Measurements from ENCODE around the gene CENPO.
"Not testable (repeated sequence)": the region's sequence is repeated elsewhere in the genome, so short reads cannot be mapped to it uniquely, and the experiment has no call there.

The CENPO gene

GRCh38 chr2:24791452-24791851 is 1.8 kb upstream of the CENPO start:
- DNase-seq, result no peak

- no peak for DNase-seq
Observed at GRCh38 chr2:24792542-24792873, 717 bp upstream of the CENPO start.

GRCh38 chr2:24793761-24794435 is 673 bp downstream of the CENPO start:
- no peak for DNase-seq

- no peak for DNase-seq
Observed at GRCh38 chr2:24797644-24798043, 4.4 kb downstream of the CENPO start.

GRCh38 chr2:24800487-24800886 is 7.3 kb downstream of the CENPO start:
- DNase-seq, result not testable (repeated sequence)

- not testable (repeated sequence) for DNase-seq
Observed at GRCh38 chr2:24805811-24806660, 12.8 kb downstream of the CENPO start.

- DNase-seq, result no peak
Observed at GRCh38 chr2:24806661-24807036, 13.4 kb downstream of the CENPO start.

- DNase-seq, result no peak
Observed at GRCh38 chr2:24809316-24810007, 16.2 kb downstream of the CENPO start.

- no peak for DNase-seq
Observed at GRCh38 chr2:24813691-24814137, 20.5 kb downstream of the CENPO start.

GRCh38 chr2:24814516-24814915 is 21.3 kb downstream of the CENPO start:
- DNase-seq, result no peak

GRCh38 chr2:24815171-24815570 is 21.9 kb downstream of the CENPO start:
- no peak for DNase-seq

- DNase-seq, result no peak
Observed at GRCh38 chr2:24816404-24816803, 23.2 kb downstream of the CENPO start.

- DNase-seq, result no peak
Observed at GRCh38 chr2:24816884-24817283, 23.7 kb downstream of the CENPO start.

- DNase-seq, result no peak
Observed at GRCh38 chr2:24818721-24819167, 25.5 kb downstream of the CENPO start.

GRCh38 chr2:24819442-24820174 is 26.4 kb downstream of the CENPO start:
- DNase-seq, result no peak

GRCh38 chr2:24820175-24820513 is 26.9 kb downstream of the CENPO start:
- DNase-seq, result no peak

GRCh38 chr2:24820598-24821432 is 27.6 kb downstream of the CENPO start:
- DNase-seq, result no peak

GRCh38 chr2:24821433-24821891 is 28.2 kb downstream of the CENPO start:
- no peak for DNase-seq

- DNase-seq, result no peak
Observed at GRCh38 chr2:24822049-24822706, 29.0 kb downstream of the CENPO start.

- DNase-seq, result no peak
Observed at GRCh38 chr2:24824071-24824588, 30.9 kb downstream of the CENPO start.
